Endothelial cell of umbilical vein (primary cell): Measurements from ENCODE around the gene KCTD14. TPM values are rescaled to one million over a fixed set of nuclear protein-coding genes. Genes with fewer than 3 reads are reported as not detected.

ENCODE experiments used
- BruUV-seq: library from RNA; stranded (reverse); fragments of 400-500 nt; replicated peaks from 2 replicates; lab custom pipeline; 2021; lab: Mats Ljungman, UMichigan
- CTCF ChIA-PET: fragments of 300-600, 350-600 bp; sonication (Branson Sonifier 250); formaldehyde crosslinking; loops from one replicate; lab custom pipeline; 2021; ENCODE audit warnings: antibody characterized with exemption, inconsistent platforms; lab: Charles Lee
- POLR2A ChIA-PET: fragments of 300-600, 350-600 bp; sonication (Branson Sonifier 250); formaldehyde crosslinking; loops from one replicate; lab custom pipeline; 2021; ENCODE audit warnings: antibody characterized with exemption, inconsistent platforms; lab: Charles Lee
- DNase-seq: peaks from one replicate; pipeline ENCODE4 v3.0.0-alpha.2; 2011; ENCODE audit warnings: low read depth, low spot score
- FAIRE-seq: peaks from 2 replicates; lab custom pipeline; 2011; peaks lifted over from hg19 to GRCh38; lab: Jason Lieb, UNC
- H2AFZ ChIP-seq: 2 replicates; pipeline ENCODE4 v1.6.0; 2012; ENCODE audit warnings: low read depth, low read length, control low read depth, inconsistent platforms
- H3K27ac ChIP-seq: 2 replicates; pipeline ENCODE4 v1.5.1; 2011; ENCODE audit warnings: low read depth, mild to moderate bottlenecking, control low read depth, low read length, moderate library complexity; ENCODE audit not compliant: insufficient read depth
- H3K27me3 ChIP-seq, 2 experiments: 2 replicates each; pipeline versions ENCODE4 v1.6.0 to v1.6.1; 2011; ENCODE audit warnings: low read length in 2 of 2, mixed read lengths in 1 of 2; ENCODE audit not compliant: control insufficient read depth in 2 of 2, insufficient read depth in 2 of 2
- H3K36me3 ChIP-seq, 2 experiments: 2 replicates in 1 of 2; 3 replicates in 1 of 2; pipeline ENCODE4 v1.5.1; 2011; ENCODE audit warnings: low read length in 2 of 2, mild to moderate bottlenecking in 1 of 2, moderate library complexity in 1 of 2; ENCODE audit not compliant: control insufficient read depth in 2 of 2, insufficient read depth in 2 of 2; ENCODE audit errors: extremely low read depth in 1 of 2
- H3K4me1 ChIP-seq: 3 replicates; pipeline ENCODE4 v1.5.1; 2011; ENCODE audit warnings: mild to moderate bottlenecking, low read length; ENCODE audit not compliant: control insufficient read depth, insufficient read depth; ENCODE audit errors: extremely low read depth
- H3K4me2 ChIP-seq: 2 replicates; pipeline ENCODE4 v1.6.1; 2011; ENCODE audit warnings: low read length, control low read depth, mixed read lengths; ENCODE audit not compliant: insufficient read depth
- H3K4me3 ChIP-seq, 3 experiments: fragments of 200-600 bp in 1 of 3; sonication (generic), shearing (Covaris generic) in 1 of 3; replicated peaks in 1 of 3; 2 replicates each; pipeline ENCODE4 v1.5.1; 2011 to 2016; ENCODE audit warnings: control low read depth in 3 of 3, low read length in 3 of 3, mild to moderate bottlenecking in 2 of 3, inconsistent platforms in 1 of 3, low read depth in 1 of 3, moderate library complexity in 1 of 3; ENCODE audit not compliant: insufficient read depth in 1 of 3
- H3K79me2 ChIP-seq: 2 replicates; pipeline ENCODE4 v1.6.0; 2012; ENCODE audit warnings: low read length, inconsistent platforms; ENCODE audit not compliant: control insufficient read depth, insufficient read depth
- H3K9ac ChIP-seq: replicated peaks from 2 replicates; pipeline ENCODE3; 2011; ENCODE audit warnings: low read length, control low read depth; ENCODE audit not compliant: insufficient read depth; ENCODE audit errors: extremely low read depth
- H3K9me1 ChIP-seq: replicated peaks from 3 replicates; pipeline ENCODE4 v1.6.0; 2011; ENCODE audit warnings: mild to moderate bottlenecking, low read length; ENCODE audit not compliant: control insufficient read depth, insufficient read depth; ENCODE audit errors: extremely low read depth
- H3K9me3 ChIP-seq: replicated peaks from 2 replicates; pipeline ENCODE4 v1.5.1; 2012; ENCODE audit warnings: low read length, inconsistent platforms; ENCODE audit not compliant: control insufficient read depth, insufficient read depth
- H4K20me1 ChIP-seq: replicated peaks from 2 replicates; pipeline ENCODE3; 2011; ENCODE audit warnings: mild to moderate bottlenecking, low read length; ENCODE audit not compliant: control insufficient read depth, insufficient read depth; ENCODE audit errors: extremely low read depth
- CTCF ChIP-seq, 2 donors: IDR thresholded peaks; 1 replicate in 1 of 2; 2 replicates in 1 of 2; pipeline ENCODE4 v1.5.1; 2011; ENCODE audit warnings: low read length in 2 of 2, mild to moderate bottlenecking in 2 of 2, moderate library complexity in 2 of 2, control low read depth in 1 of 2, inconsistent platforms in 1 of 2, low read depth in 1 of 2; ENCODE audit not compliant: insufficient read depth in 1 of 2; ENCODE audit errors: extremely low read depth in 1 of 2
- EZH2 ChIP-seq: IDR thresholded peaks from 2 replicates; pipeline ENCODE4 v1.6.1; 2012; ENCODE audit warnings: borderline replicate concordance, low read depth, mild to moderate bottlenecking, moderate library complexity, low read length, inconsistent platforms; ENCODE audit not compliant: severe bottlenecking
- FOS ChIP-seq: IDR thresholded peaks from 2 replicates; pipeline ENCODE4 v1.6.1; 2011; ENCODE audit warnings: mild to moderate bottlenecking, low read length, moderate library complexity, borderline replicate concordance; ENCODE audit not compliant: insufficient read depth
- GATA2 ChIP-seq: IDR thresholded peaks from 2 replicates; pipeline ENCODE4 v1.7.0; 2011; ENCODE audit warnings: low read depth, mild to moderate bottlenecking, moderate library complexity, mixed read lengths, low read length; ENCODE audit not compliant: insufficient read length, insufficient read depth
- JUN ChIP-seq: IDR thresholded peaks from 2 replicates; pipeline ENCODE4 v1.6.1; 2011; ENCODE audit warnings: borderline replicate concordance, low read depth; ENCODE audit not compliant: insufficient read length, insufficient read depth
- MAX ChIP-seq: IDR thresholded peaks from 2 replicates; pipeline ENCODE4 v1.6.1; 2011; ENCODE audit not compliant: insufficient read depth, insufficient read length
- MYC ChIP-seq: IDR thresholded peaks from one replicate; pipeline ENCODE4 v1.6.1; 2011; ENCODE audit warnings: mild to moderate bottlenecking, low read depth, low read length
- POLR2A ChIP-seq: IDR thresholded peaks from 2 replicates; pipeline ENCODE4 v1.6.1; 2012; ENCODE audit warnings: low read depth, mild to moderate bottlenecking, control low read depth, low read length
- POLR2AphosphoS5 ChIP-seq: IDR thresholded peaks from 2 replicates; pipeline ENCODE4 v1.6.1; 2012; ENCODE audit warnings: low read depth, mild to moderate bottlenecking, control low read depth, low read length, moderate library complexity; ENCODE audit not compliant: insufficient read depth
- dilution Hi-C: fragments of 300-500 bp; cut with MboI; formaldehyde crosslinking; loops from one replicate; pipeline ENCODE4 v1.15.0; 2019; ENCODE audit warnings: low sequenced_read_pairs; ENCODE audit not compliant: extremely low pct_ligation_motif_present
- intact Hi-C: fragments of 100-400 bp; cut with micrococcal nuclease; formaldehyde crosslinking; loops from one replicate; pipeline ENCODE4 v1.10.0; 2022
- polyA plus RNA-seq, 4 experiments: library from polyadenylated mRNA; depleted of rRNA in 3 of 4; stranded (reverse) in 3 of 4; unstranded in 1 of 4; fragments of >200 nt; gene quantifications; 2 replicates each; pipeline versions ENCODE4 v1.2.1 to v1.2.3, GENCODE V29; 2011 to 2012; ENCODE audit warnings: missing spikeins in 1 of 4
- total RNA-seq: library from RNA; stranded (reverse); gene quantifications from 2 replicates; pipeline ENCODE4 v1.2.3, GENCODE V29; 2021

Gene KCTD14
- total and polyA plus RNA-seq, 2 donors (not counting 3 experiments of a cell fraction or from before 2014, with no cell fraction given), result 0.57 to 1.8 TPM

- Histone ChIP-seq H3K9ac (no peak overlapping the region), H3K27ac (no peak overlapping the region), H3K27me3 (no peaks in the 10 kb centered on the region), H2AFZ (peak overlapping the region; percentile 29), H3K4me1 (peaks cover 7% of the 10 kb centered on the region), H3K9me1 (no peaks in the 10 kb centered on the region), H3K79me2 (no peaks in the 10 kb centered on the region), H3K9me3 (no peaks in the 10 kb centered on the region), H4K20me1 (no peaks in the 10 kb centered on the region), H3K36me3 (no peaks in the 10 kb centered on the region), H3K4me2 (no peak overlapping the region), H3K4me3 (no peak overlapping the region)
- intact Hi-C loops, result loop anchor here (1.0 to 2.0 kb wide), 6 partner anchors 16 to 514 kb away; partner anchors contain the start of genes CLNS1A and RSF1
- BruUV-seq, result no TSS peak
- ChIA-PET CTCF (interaction anchor here (0.7 to 4.9 kb wide), 23 partner anchors 9 to 518 kb away, joined by 3 to 37 read pairs (median 6); partner anchors contain the start of genes AQP11, INTS4 and NDUFC2), POLR2A (no interaction called here)
- TF ChIP-seq MAX, result no peak
- TF ChIP-seq JUN, result no peak
- TF ChIP-seq CTCF (IDR thresholded peaks at IDR 0.05; ENCODE audit: extremely low read depth in 1 of 2, insufficient read depth in 1 of 2, low read depth in 1 of 2, low read length in 2 of 2), result no peak
- TF ChIP-seq EZH2, result no peak
- TF ChIP-seq GATA2, result no peak
- TF ChIP-seq POLR2AphosphoS5, result no peak
- no peak for TF ChIP-seq FOS
- no peak for TF ChIP-seq POLR2A
- TF ChIP-seq MYC, result no peak
- FAIRE-seq, result no peak
- dilution Hi-C loops, result no loop called here
- no peak for DNase-seq
These were observed 23.4 kb upstream of the KCTD14 start for GRCh38 chr11:78046486-78046854.
